ENCODE data around the gene MAS1.

The MAS1 gene

DNA sequence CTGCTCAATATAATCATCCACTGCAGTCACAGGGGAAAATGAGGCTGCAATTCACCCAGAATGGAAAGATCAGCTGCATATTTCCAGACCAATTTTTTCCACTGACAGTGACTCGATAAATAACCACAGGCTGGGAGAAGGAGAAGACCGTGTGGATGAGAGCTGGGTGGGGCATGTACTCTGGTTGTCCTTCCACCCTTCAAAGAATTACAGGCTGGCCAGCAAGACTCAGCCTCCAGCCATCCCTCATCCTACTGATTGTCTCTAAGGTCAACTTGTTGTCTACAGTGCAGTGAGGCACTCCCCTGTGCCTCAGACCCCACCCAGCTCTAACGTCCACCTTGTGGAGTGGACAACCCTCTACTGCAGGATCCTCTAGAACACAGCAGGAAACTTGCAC is 14.5 kb upstream of the MAS1 start:
- TF ChIP-seq FOXM1 (IDR thresholded peaks at IDR 0.05; ENCODE audit: borderline replicate concordance) (no peak), ELF4 (IDR thresholded peaks at IDR 0.05) (no peak), FOXA1 (IDR thresholded peaks at IDR 0.05) (no peak), LEF1 (IDR thresholded peaks at IDR 0.05; ENCODE audit: borderline replicate concordance) (no peak), ZNF384 (IDR thresholded peaks at IDR 0.05) (no peak), HDGF (IDR thresholded peaks at IDR 0.05; ENCODE audit: borderline replicate concordance) (no peak), SP1 (IDR thresholded peaks at IDR 0.05) (no peak), FOXK2 (IDR thresholded peaks at IDR 0.05) (no peak), SUZ12 (IDR thresholded peaks at IDR 0.05) (no peak)
- POLR2A ChIA-PET = no interaction called here
- no peak for DNase-seq (ENCODE audit: extremely low spot score)
- CTCF ChIA-PET = no interaction called here

DNA sequence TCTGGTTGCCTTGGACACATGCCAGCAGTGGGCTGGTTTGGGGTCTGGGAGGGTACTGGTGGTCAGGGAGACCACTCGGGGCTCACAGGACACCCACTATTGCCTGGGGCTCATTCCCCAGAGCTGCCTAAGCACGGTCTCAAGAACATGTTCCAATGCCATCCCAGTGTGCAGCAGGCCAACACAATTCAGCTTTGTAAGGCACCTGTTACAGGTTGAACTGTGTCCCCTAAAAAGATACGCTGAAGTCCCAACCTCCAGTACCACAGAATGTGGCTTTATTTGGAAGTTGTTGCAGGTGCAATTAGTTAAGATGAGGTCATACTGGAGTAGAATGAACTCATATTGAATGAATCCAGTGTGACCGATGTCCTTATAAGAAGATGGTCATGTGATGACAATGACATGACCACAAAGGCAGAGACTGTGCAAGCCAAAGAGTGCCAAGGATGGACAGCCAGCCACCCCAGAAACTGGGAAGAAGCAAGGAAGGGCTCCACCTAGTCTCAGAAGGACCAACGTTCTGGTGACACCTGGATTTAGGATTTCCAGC is 13.5 kb upstream of the MAS1 start:
- ChIA-PET CTCF (no interaction called here), POLR2A (no interaction called here)
- DNase-seq (ENCODE audit: extremely low spot score) = no peak
- no peak for TF ChIP-seq BHLHE40 (IDR thresholded peaks at IDR 0.05; ENCODE audit: borderline replicate concordance)

DNA sequence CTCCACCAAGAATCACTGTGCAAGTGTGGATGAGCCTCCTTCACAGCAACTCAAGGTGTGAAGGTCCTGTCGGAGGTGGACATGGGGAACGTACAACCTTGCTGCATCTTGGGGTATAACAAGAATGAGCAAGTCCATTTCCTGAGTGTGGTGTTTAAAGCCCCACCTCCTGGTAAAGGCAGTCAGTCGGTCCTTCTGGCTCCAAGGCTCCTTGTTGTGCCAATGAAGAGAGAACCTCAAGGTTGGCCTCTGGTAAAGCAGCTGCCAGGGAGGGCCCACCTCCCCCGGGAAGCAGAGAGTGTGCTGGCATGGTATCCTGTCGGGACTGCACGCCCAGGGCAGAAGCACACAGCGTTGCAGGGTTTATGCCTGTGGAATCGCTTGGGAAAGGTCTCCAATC is 12.4 kb upstream of the MAS1 start:
- no peak for DNase-seq (ENCODE audit: extremely low spot score)
- no peak for TF ChIP-seq ARNT (IDR thresholded peaks at IDR 0.05)
- ChIA-PET CTCF (no interaction called here), POLR2A (no interaction called here)

DNA sequence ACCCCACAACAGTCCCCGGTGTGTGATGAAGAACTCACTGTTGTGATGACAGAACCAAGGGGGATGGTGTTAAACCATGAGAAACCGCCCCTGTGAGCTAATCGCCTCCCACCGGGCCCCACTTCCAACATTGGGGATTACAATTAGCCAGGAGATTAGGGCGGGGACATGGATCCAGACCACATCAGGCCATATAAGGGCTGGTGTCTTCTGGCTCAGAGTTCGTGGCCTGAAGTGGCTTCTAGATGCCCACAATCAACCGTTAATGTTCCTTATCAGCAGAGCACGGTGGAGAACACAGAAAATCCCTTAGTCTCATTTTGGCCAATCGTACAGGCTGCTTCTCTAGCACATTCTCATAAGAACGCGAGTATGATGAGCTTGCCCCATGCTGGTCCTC is 10.9 kb upstream of the MAS1 start:
- no peak for DNase-seq (ENCODE audit: extremely low spot score)
- TF ChIP-seq, protein P1, sequence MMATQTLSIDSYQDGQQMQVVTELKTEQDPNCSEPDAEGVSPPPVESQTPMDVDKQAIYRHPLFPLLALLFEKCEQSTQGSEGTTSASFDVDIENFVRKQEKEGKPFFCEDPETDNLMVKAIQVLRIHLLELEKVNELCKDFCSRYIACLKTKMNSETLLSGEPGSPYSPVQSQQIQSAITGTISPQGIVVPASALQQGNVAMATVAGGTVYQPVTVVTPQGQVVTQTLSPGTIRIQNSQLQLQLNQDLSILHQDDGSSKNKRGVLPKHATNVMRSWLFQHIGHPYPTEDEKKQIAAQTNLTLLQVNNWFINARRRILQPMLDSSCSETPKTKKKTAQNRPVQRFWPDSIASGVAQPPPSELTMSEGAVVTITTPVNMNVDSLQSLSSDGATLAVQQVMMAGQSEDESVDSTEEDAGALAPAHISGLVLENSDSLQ (IDR thresholded peaks at IDR 0.05) = no peak
- TF ChIP-seq FOXA1 (IDR thresholded peaks at IDR 0.05) (no peak), TARDBP (IDR thresholded peaks at IDR 0.05) (no peak), SP1 (IDR thresholded peaks at IDR 0.05) (no peak), ELF4 (IDR thresholded peaks at IDR 0.05) (no peak), FOXM1 (IDR thresholded peaks at IDR 0.05; ENCODE audit: borderline replicate concordance) (no peak), ARNT (IDR thresholded peaks at IDR 0.05) (no peak), CTBP1 (IDR thresholded peaks at IDR 0.05; ENCODE audit: borderline replicate concordance) (no peak), BHLHE40 (IDR thresholded peaks at IDR 0.05; ENCODE audit: borderline replicate concordance) (no peak), LEF1 (IDR thresholded peaks at IDR 0.05; ENCODE audit: borderline replicate concordance) (no peak), SUZ12 (IDR thresholded peaks at IDR 0.05) (no peak)
- CTCF ChIA-PET = no interaction called here
- POLR2A ChIA-PET = no interaction called here

DNA sequence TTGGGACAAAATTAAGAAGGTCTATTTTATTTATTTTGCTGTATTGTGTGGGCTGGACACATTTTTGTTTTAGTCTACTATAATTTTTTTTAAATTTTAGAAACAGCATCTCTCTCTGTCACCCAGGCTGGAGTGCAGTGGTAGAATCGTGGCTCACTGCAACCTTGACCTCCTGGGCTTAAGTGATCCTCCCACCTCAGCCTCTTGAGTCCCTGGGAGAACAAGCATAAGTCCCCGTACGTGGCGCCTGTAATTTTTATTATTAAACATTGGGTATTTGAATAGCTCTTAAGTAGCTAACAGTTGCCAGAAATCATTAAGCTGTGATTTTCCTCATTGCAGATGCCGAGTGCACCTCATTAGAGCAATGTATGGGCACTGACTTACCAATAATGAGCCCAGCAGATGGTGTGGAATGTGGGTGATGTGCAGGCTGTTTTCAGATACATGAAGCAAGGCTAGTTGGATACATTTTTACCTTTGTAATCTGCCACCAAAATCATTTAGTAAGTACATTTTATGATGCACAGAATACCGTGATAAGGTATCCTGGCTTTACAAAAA is 10.3 kb upstream of the MAS1 start:
- DNase-seq (ENCODE audit: extremely low spot score) = no peak
- no peak for TF ChIP-seq TARDBP (IDR thresholded peaks at IDR 0.05)
- TF ChIP-seq FOXA1 (IDR thresholded peaks at IDR 0.05) = no peak
- TF ChIP-seq ZNF384 (IDR thresholded peaks at IDR 0.05) = no peak
- no peak for TF ChIP-seq ELF4 (IDR thresholded peaks at IDR 0.05)
- no peak for TF ChIP-seq FOXM1 (IDR thresholded peaks at IDR 0.05; ENCODE audit: borderline replicate concordance)
- TF ChIP-seq ARNT (IDR thresholded peaks at IDR 0.05) = no peak
- TF ChIP-seq, protein P1 (IDR thresholded peaks at IDR 0.05) = no peak
- TF ChIP-seq FOXK2 (IDR thresholded peaks at IDR 0.05) = no peak
- TF ChIP-seq HDGF (IDR thresholded peaks at IDR 0.05; ENCODE audit: borderline replicate concordance) = no peak
- no peak for TF ChIP-seq SP1 (IDR thresholded peaks at IDR 0.05)
- TF ChIP-seq BHLHE40 (IDR thresholded peaks at IDR 0.05; ENCODE audit: borderline replicate concordance) = no peak
- TF ChIP-seq LEF1 (IDR thresholded peaks at IDR 0.05; ENCODE audit: borderline replicate concordance) = no peak
- TF ChIP-seq L3MBTL2 (conservative IDR thresholded peaks at IDR 0.05) = no peak
- TF ChIP-seq SUZ12 (IDR thresholded peaks at IDR 0.05) = no peak
- no peak for TF ChIP-seq CTBP1 (IDR thresholded peaks at IDR 0.05; ENCODE audit: borderline replicate concordance)
- no peak for TF ChIP-seq NFRKB (IDR thresholded peaks at IDR 0.05)
- CTCF ChIA-PET = no interaction called here
- POLR2A ChIA-PET = no interaction called here

DNA sequence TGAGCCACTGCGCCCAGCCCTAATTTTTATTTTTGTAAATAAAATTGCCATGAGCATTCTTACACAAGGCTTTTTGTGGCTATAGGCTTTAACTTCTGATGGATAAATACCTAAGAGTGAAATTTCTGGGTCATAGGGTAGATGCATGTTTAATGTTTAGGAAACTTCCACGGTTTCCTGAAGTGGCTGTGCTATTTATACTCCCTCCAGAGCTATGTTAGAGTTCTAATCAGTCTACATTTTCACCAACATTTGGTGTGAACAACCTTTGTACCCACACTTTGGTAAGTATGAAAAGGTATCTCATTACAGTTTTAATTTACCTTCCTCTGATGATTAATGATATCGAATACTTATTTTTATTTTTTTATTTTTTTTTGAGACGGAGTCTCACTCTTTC is 6.1 kb upstream of the MAS1 start:
- ChIA-PET POLR2A (no interaction called here), CTCF (interaction anchor here (2.2 kb wide), 1 partner anchor 21 kb away, joined by 6 read pairs; no protein-coding TSS in a partner anchor)
- no peak for DNase-seq (ENCODE audit: extremely low spot score)
- TF ChIP-seq ZNF384 (IDR thresholded peaks at IDR 0.05) (no peak), FOXK2 (IDR thresholded peaks at IDR 0.05) (no peak), FOXA1 (IDR thresholded peaks at IDR 0.05) (no peak), CTBP1 (IDR thresholded peaks at IDR 0.05; ENCODE audit: borderline replicate concordance) (no peak), HDGF (IDR thresholded peaks at IDR 0.05; ENCODE audit: borderline replicate concordance) (no peak), FOXM1 (IDR thresholded peaks at IDR 0.05; ENCODE audit: borderline replicate concordance) (no peak), L3MBTL2 (conservative IDR thresholded peaks at IDR 0.05) (no peak), LEF1 (IDR thresholded peaks at IDR 0.05; ENCODE audit: borderline replicate concordance) (no peak), SP1 (IDR thresholded peaks at IDR 0.05) (no peak), TARDBP (IDR thresholded peaks at IDR 0.05) (no peak), ARNT (IDR thresholded peaks at IDR 0.05) (no peak), SUZ12 (IDR thresholded peaks at IDR 0.05) (no peak), BHLHE40 (IDR thresholded peaks at IDR 0.05; ENCODE audit: borderline replicate concordance) (no peak), ELF4 (IDR thresholded peaks at IDR 0.05) (no peak)
- TF ChIP-seq, protein P1 (IDR thresholded peaks at IDR 0.05) = no peak
